K562 (cell line): ENCODE results near the gene MTPN. TPM values are rescaled to one million over a fixed set of nuclear protein-coding genes. Genes with fewer than 3 reads are reported as not detected.

Experiments
- ATAC-seq: fragments of 200-7000 bp; cut with Tn5 transposase; 3 replicates; pipeline ENCODE4 v1.9.1; 2020; ENCODE audit warnings: moderate library complexity
- BruUV-seq: library from RNA; stranded (reverse); fragments of 400-500 nt; replicated peaks from 2 replicates; lab custom pipeline; 2021; lab: Mats Ljungman, UMichigan
- CTCF ChIA-PET: fragments of 300-600 bp; formaldehyde crosslinking; extraction: SDS; loops from one replicate; lab custom pipeline; 2021; ENCODE audit warnings: low intra/inter-chr PET ratio; lab: Yijun Ruan, JAX
- POLR2A ChIA-PET: fragments of 300-600, 350-650 bp; sonication (Branson Sonifier 250); formaldehyde crosslinking; extraction: SDS; loops from one replicate; lab custom pipeline; 2021; ENCODE audit warnings: antibody characterized with exemption, inconsistent platforms; lab: Yijun Ruan, JAX
- DNase-seq, 4 experiments: peaks; one replicate each; pipeline versions ENCODE4 v3.0.0 to v3.0.0-alpha.2; 2011 to 2018; ENCODE audit warnings: low spot score in 3 of 4, mixed read lengths in 3 of 4; ENCODE audit errors: extremely low read depth in 1 of 4
- FAIRE-seq: peaks from 2 replicates; lab custom pipeline; 2011; peaks lifted over from hg19 to GRCh38; lab: Jason Lieb, UNC
- H2AFZ ChIP-seq: 2 replicates; pipeline ENCODE4 v1.6.0; 2011; ENCODE audit warnings: low read depth, low read length, control low read depth, inconsistent platforms
- H3K27ac ChIP-seq: fragments of 200-600 bp; 3 replicates; pipeline ENCODE4 v1.8.0; 2011; ENCODE audit warnings: low read depth, mild to moderate bottlenecking, control low read depth, inconsistent platforms, low read length, moderate library complexity, mixed read lengths; ENCODE audit errors: extremely low read depth
- H3K27me3 ChIP-seq, 2 experiments: fragments of 300-600 bp in 1 of 2; 2 replicates in 1 of 2; 3 replicates in 1 of 2; pipeline versions ENCODE4 v1.6.0 to v1.8.0; 2011; ENCODE audit warnings: inconsistent platforms in 2 of 2, low read length in 2 of 2, mild to moderate bottlenecking in 1 of 2, mixed read lengths in 1 of 2, moderate library complexity in 1 of 2; ENCODE audit not compliant: control insufficient read depth in 2 of 2, insufficient read depth in 2 of 2
- H3K36me3 ChIP-seq: fragments of 300-600 bp; 3 replicates; pipeline ENCODE4 v1.8.0; 2011; ENCODE audit warnings: mild to moderate bottlenecking, low read length, inconsistent platforms; ENCODE audit not compliant: control insufficient read depth, insufficient read depth
- H3K4me1 ChIP-seq, 2 experiments: fragments of 200-600 bp in 1 of 2; replicated peaks in 1 of 2; 2 replicates in 1 of 2; 3 replicates in 1 of 2; pipeline versions ENCODE4 v1.5.1 to v1.8.0; 2011; ENCODE audit warnings: inconsistent platforms in 2 of 2, low read length in 2 of 2, mild to moderate bottlenecking in 1 of 2, mixed read lengths in 1 of 2, moderate library complexity in 1 of 2; ENCODE audit not compliant: control insufficient read depth in 2 of 2, insufficient read depth in 2 of 2
- H3K4me2 ChIP-seq: 2 replicates; pipeline ENCODE4 v1.6.1; 2011; ENCODE audit warnings: low read length, control low read depth, inconsistent platforms, mixed read lengths; ENCODE audit not compliant: insufficient read depth
- H3K4me3 ChIP-seq: fragments of 200-600 bp; sonication (generic), shearing (Covaris generic); 2 replicates; pipeline ENCODE4 v1.5.1; 2016; ENCODE audit warnings: control low read depth, inconsistent platforms
- H3K79me2 ChIP-seq: fragments of 200-600 bp; 3 replicates; pipeline ENCODE4 v1.8.0; 2011; ENCODE audit warnings: low read length, inconsistent platforms; ENCODE audit not compliant: control insufficient read depth, insufficient read depth
- H3K9ac ChIP-seq, 2 experiments: 2 replicates each; pipeline versions ENCODE4 v1.6.0 to v1.6.1; 2011; ENCODE audit warnings: low read depth in 2 of 2, low read length in 2 of 2, control low read depth in 1 of 2, inconsistent platforms in 1 of 2, mild to moderate bottlenecking in 1 of 2, mixed read lengths in 1 of 2; ENCODE audit not compliant: insufficient read depth in 1 of 2
- H3K9me1 ChIP-seq: one replicate; pipeline ENCODE4 v1.6.0; 2011; ENCODE audit warnings: inconsistent platforms, mild to moderate bottlenecking, low read length, moderate library complexity; ENCODE audit not compliant: control insufficient read depth, insufficient read depth
- H3K9me3 ChIP-seq: replicated peaks from 2 replicates; pipeline ENCODE4 v1.5.1; 2011; ENCODE audit warnings: low read depth, low read length, inconsistent platforms; ENCODE audit not compliant: control insufficient read depth, insufficient read depth
- H4K20me1 ChIP-seq: replicated peaks from 2 replicates; pipeline ENCODE4 v1.6.1; 2011; ENCODE audit warnings: low read length, inconsistent platforms, mixed read lengths; ENCODE audit not compliant: control insufficient read depth, insufficient read depth
- FOXA1 ChIP-seq: fragments of 450-650 bp; IDR thresholded peaks from 2 replicates; pipeline ENCODE4 v1.6.1; 2016; ENCODE audit warnings: mild to moderate bottlenecking, borderline replicate concordance
- GABPA ChIP-seq: fragments of 200-800 bp; sonication (Bioruptor generic); conservative IDR thresholded peaks from 2 replicates; pipeline ENCODE4 v1.6.1; 2016; ENCODE audit warnings: low read depth, missing genetic modification characterization, missing compliant biosample characterization
- ID3 ChIP-seq, 2 experiments: fragments of 250-450 bp in 1 of 2; fragments of 450-650 bp in 1 of 2; sonication (Bioruptor Pico) in 1 of 2; IDR thresholded peaks; 2 replicates each; pipeline versions ENCODE4 v1.6.1 to v1.8.0; 2016 to 2021; ENCODE audit warnings: mild to moderate bottlenecking in 2 of 2, moderate library complexity in 2 of 2, missing compliant biosample characterization in 1 of 2, missing genetic modification characterization in 1 of 2
- NCOA1 ChIP-seq: fragments of 450-650 bp; IDR thresholded peaks from 2 replicates; pipeline ENCODE4 v1.6.1; 2016; ENCODE audit warnings: low read depth
- OTX1 ChIP-seq: fragments of 450-650 bp; formaldehyde crosslinking; IDR thresholded peaks from 2 replicates; pipeline ENCODE4 v1.4.0; 2022; ENCODE audit warnings: mild to moderate bottlenecking
- RBM15 ChIP-seq: fragments of 200-400 bp; formaldehyde crosslinking; IDR thresholded peaks from 2 replicates; pipeline ENCODE4 v1.6.1; 2018; ENCODE audit warnings: mild to moderate bottlenecking, low read length, moderate library complexity; ENCODE audit not compliant: insufficient read depth
- SMAD3 ChIP-seq: fragments of 450-650 bp; formaldehyde crosslinking; conservative IDR thresholded peaks from 2 replicates; pipeline ENCODE4 v1.4.0; 2020; ENCODE audit warnings: mild to moderate bottlenecking
- STAG1 ChIP-seq: sonication (generic); formaldehyde crosslinking; IDR thresholded peaks from 2 replicates; pipeline ENCODE4 v1.5.0; 2020; ENCODE audit warnings: missing genetic modification reagents, borderline replicate concordance
- TFE3 ChIP-seq: fragments of 450-650 bp; formaldehyde crosslinking; IDR thresholded peaks from 2 replicates; pipeline ENCODE4 v1.4.0; 2020; ENCODE audit warnings: mild to moderate bottlenecking, mixed read lengths
- U2AF2 ChIP-seq: fragments of 200-400 bp; formaldehyde crosslinking; optimal IDR thresholded peaks from 2 replicates; pipeline ENCODE3; 2017; ENCODE audit warnings: low read depth, mild to moderate bottlenecking, low read length
- ZBTB11 ChIP-seq, 3 experiments: fragments of 200-800 bp in 1 of 3; fragments of 250-450 bp in 1 of 3; fragments of 450-650 bp in 1 of 3; sonication (Bioruptor Pico) in 1 of 3; sonication (Bioruptor generic) in 1 of 3; formaldehyde crosslinking in 1 of 3; IDR thresholded peaks; 2 replicates each; pipeline versions ENCODE4 v1.6.1 to v1.8.0; 2016 to 2022; ENCODE audit warnings: mild to moderate bottlenecking in 2 of 3, missing genetic modification characterization in 2 of 3, missing compliant biosample characterization in 1 of 3, moderate library complexity in 1 of 3
- ZNF785 ChIP-seq: fragments of 250-450 bp; sonication (Bioruptor Pico); IDR thresholded peaks from 2 replicates; pipeline ENCODE4 v1.4.0; 2020; ENCODE audit warnings: mild to moderate bottlenecking
- in situ Hi-C: fragments of 300-500 bp; cut with MboI; formaldehyde crosslinking; loops from 4 replicates; pipeline ENCODE4 v1.15.0; 2018; ENCODE audit warnings: inconsistent platforms, mixed read lengths
- intact Hi-C: fragments of 100-400 bp; cut with micrococcal nuclease; formaldehyde crosslinking; loops from 2 replicates; pipeline ENCODE4 v1.14.2; 2022
- polyA plus RNA-seq, 8 experiments: library from polyadenylated mRNA; depleted of rRNA in 4 of 8; stranded (reverse) in 5 of 8; unstranded in 3 of 8; fragments of >200 nt; fragmentation: Nextera tagmentation in 2 of 8; fragmentation: Illumina TruSeq in 1 of 8; extraction: Ambion mirVana in 2 of 8; extraction: Trizol in 1 of 8; gene quantifications; 2 replicates each; pipeline versions ENCODE4 v1.2.1 to v1.2.3, GENCODE V29; 2011 to 2014; ENCODE audit warnings: inconsistent platforms in 1 of 8, missing spikeins in 1 of 8
- total RNA-seq, 7 experiments: library from RNA; depleted of rRNA in 6 of 7; stranded (reverse); fragments of >200 nt in 6 of 7; fragmentation: Illumina TruSeq in 2 of 7; extraction: Trizol in 2 of 7; gene quantifications; 2 replicates each; pipeline versions ENCODE4 v1.2.1 to v1.2.3, GENCODE V29; 2011 to 2021; ENCODE audit warnings: low replicate concordance in 1 of 7
- TF ChIP-seq, protein P1 (sequence below): sonication (generic); formaldehyde crosslinking; IDR thresholded peaks from 2 replicates; pipeline ENCODE4 v1.8.0; 2022; ENCODE audit warnings: missing genetic modification reagents, mild to moderate bottlenecking, moderate library complexity, borderline replicate concordance

The MTPN gene
- total and polyA plus RNA-seq, 9 of the 15 experiments (the other 6 are each of a cell fraction or from before 2014, with no cell fraction given): 68.5 to 261 (median 156) TPM

DNA sequence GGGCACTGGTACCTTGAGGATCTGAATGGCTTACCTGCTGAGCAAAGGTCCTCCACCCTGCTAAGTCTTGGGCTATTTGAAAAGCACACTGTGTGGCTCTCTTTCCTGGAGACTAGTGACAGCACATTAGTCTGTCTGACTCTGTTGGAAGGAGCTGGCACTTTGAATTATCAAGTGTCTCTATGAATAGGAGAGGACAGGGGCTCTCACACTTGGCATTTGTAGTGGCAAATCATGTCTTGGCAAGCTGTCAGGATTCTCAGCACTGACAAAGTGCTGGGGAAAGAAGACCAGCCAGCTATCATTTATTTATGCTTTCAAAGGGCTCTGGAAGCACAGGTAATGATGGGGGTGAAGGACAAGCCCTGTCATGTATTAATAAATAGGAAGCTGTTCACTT is 62.8 kb downstream of the MTPN start:
- Histone ChIP-seq H3K4me3 (no peak overlapping the region), H3K9me1 (no peaks in the 10 kb centered on the region), H3K27ac (no peak overlapping the region)
- DNase-seq: no peak
- CTCF ChIA-PET: interaction anchor here (0.5 kb wide), 1 partner anchor 1378 kb away, joined by 3 read pairs; no protein-coding TSS in a partner anchor
- POLR2A ChIA-PET: interaction anchor here (0.6 to 0.7 kb wide), 2 partner anchors 13 to 23 kb away, joined by 3 read pairs; no protein-coding TSS in a partner anchor
- TF ChIP-seq ZNF785 (CRISPR knock-in tag) (no peak), ZBTB11 (CRISPR knock-in tag; IDR thresholded peaks at IDR 0.05) (no peak), STAG1 (CRISPR knock-in tag) (no peak), U2AF2 (no peak), NCOA1 (no peak), FOXA1 (no peak), OTX1 (CRISPR knock-in tag) (no peak), RBM15 (no peak), ID3 (CRISPR knock-in tag; IDR thresholded peaks at IDR 0.05) (no peak), ID3 (tag; IDR thresholded peaks at IDR 0.05) (no peak), SMAD3 (no peak), TFE3 (CRISPR knock-in tag) (no peak), GABPA (tag) (no peak)
- TF ChIP-seq, protein P1, sequence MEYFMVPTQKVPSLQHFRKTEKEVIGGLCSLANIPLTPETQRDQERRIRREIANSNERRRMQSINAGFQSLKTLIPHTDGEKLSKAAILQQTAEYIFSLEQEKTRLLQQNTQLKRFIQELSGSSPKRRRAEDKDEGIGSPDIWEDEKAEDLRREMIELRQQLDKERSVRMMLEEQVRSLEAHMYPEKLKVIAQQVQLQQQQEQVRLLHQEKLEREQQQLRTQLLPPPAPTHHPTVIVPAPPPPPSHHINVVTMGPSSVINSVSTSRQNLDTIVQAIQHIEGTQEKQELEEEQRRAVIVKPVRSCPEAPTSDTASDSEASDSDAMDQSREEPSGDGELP (CRISPR knock-in tag): no peak
- TF ChIP-seq, all 486 proteins: peak for 0
- Histone ChIP-seq H3K27me3 (no peaks in the 10 kb centered on the region), H3K4me1 (peaks cover 4 to 12% of the 10 kb centered on the region in 2 experiments; a peak in 3 of 5 replicates), H3K9me3 (0 out of 2 replicates have a peak, but pooled peaks cover 4% of the 10 kb centered on the region), H3K36me3 (no peaks in the 10 kb centered on the region), H2AFZ (no peak overlapping the region), H3K79me2 (no peaks in the 10 kb centered on the region), H3K9ac (no peak overlapping the region), H4K20me1 (no peaks in the 10 kb centered on the region), H3K4me2 (no peak overlapping the region)
- no TSS peak for BruUV-seq
- no peak for FAIRE-seq
- ATAC-seq: no peak
- intact Hi-C loops (no loop called here), in situ Hi-C loops (no loop called here)
